ENCODE data around the gene MRPL12. TPM values are rescaled to one million over a fixed set of nuclear protein-coding genes. Genes with fewer than 3 reads are reported as not detected.

The MRPL12 gene
- total and polyA plus RNA-seq, 2 donors (not counting 1 experiment from before 2014, with no cell fraction given), result 23.8 to 25.6 TPM

DNA sequence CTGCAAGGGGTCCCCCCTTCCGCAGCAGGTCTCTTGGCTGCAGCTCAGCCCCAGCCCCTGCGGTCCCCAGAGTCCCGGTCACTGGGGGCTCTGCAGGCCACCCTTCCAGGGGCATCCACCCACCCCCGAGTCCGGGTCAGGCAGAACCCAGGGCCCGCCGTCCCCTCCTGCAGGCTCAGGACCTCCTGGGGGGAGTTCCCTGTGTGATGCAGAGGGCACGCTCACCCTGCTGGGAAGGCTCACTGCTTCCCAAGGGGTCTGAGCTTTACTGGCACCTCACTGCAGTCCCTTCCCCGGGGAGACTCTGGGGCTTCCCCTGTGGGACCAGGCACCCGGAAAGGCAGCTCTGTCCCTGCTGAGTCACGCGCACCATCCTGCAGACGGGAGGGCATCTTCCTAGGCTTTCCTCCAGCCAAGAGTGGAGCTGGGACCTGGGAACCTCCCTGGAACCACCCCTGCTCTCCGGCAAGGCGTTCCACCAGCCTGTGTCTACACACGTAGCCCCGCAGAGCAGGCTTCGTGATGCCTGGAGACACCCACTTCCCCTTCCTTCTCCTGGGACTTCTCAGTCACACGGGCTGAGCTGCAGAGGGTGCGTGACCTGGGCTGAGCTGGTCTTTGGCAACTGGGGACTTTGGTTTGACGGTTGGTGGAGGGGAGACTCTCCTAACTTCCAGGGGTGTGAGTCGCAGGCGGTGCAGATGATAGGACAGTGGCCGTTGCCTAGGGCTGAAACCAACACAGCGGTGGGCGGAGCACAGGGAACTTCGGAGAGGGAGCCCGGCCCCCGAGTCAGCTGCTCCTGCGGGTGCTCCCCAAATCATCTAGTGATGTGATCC, 32.3 kb downstream of the MRPL12 start:
- peaks cover 0 to 38% (median 4%) of the 10 kb centered on the region in 4 experiments for H3K27me3 ChIP-seq (replicated peaks in 1 of 4; ENCODE audit: control extremely low read depth in 1 of 4, control insufficient read depth in 3 of 4, insufficient read depth in 4 of 4, low read length in 3 of 4)

More for the DNA sequence above, 32.3 kb downstream of the MRPL12 start:
- peak; percentile 71 for DNase-seq
- Histone ChIP-seq H3K4me1 (ENCODE audit: control insufficient read depth in 2 of 2, insufficient read depth in 2 of 2, low read length in 2 of 2) (peaks cover 6 to 13% of the 10 kb centered on the region in 2 donors), H3K36me3 (replicated peaks in 1 of 2; ENCODE audit: control extremely low read depth in 1 of 2, control insufficient read depth in 1 of 2, extremely low read depth in 1 of 2, insufficient read depth in 2 of 2, low read length in 1 of 2) (no peaks in the 10 kb centered on the region), H3K9ac (ENCODE audit: low read length) (peak overlapping the region; percentile 53), H3K4me2 (replicated peaks; ENCODE audit: low read depth, low read length, poor library complexity, severe bottlenecking) (peak overlapping the region; percentile 85), H3K4me3 (ENCODE audit: control extremely low read depth in 1 of 5, extremely low read depth in 1 of 5, insufficient read depth in 1 of 5, low read depth in 2 of 5, low read length in 4 of 5) (peak overlapping the region in 4 of 5 experiments; percentile 22 to 62 (median 38)), H4K20me1 (ENCODE audit: control insufficient read depth, insufficient read depth, low read length, poor library complexity, severe bottlenecking) (no peaks in the 10 kb centered on the region), H2AFZ (ENCODE audit: insufficient read depth, low read depth, low read length, poor library complexity, severe bottlenecking) (peak overlapping the region; percentile 83), H3K27ac (ENCODE audit: low read length in 2 of 2) (no peak overlapping the region), H3K79me2 (ENCODE audit: control insufficient read depth, insufficient read depth, low read length) (no peaks in the 10 kb centered on the region), H3K9me3 (ENCODE audit: control extremely low read depth in 1 of 3, control insufficient read depth in 2 of 3, insufficient read depth in 1 of 3, low read length in 2 of 3) (no peaks in the 10 kb centered on the region)
- peak; percentile 76 for ATAC-seq (ENCODE audit: low read depth)
- 19% methylated on average over 27 of the region's 30 CpGs for WGBS (ENCODE audit: insufficient coverage)
- Mint-ChIP-seq H3K4me3 (peak overlapping the region; percentile 80), H3K27me3 (peaks cover 22% of the 10 kb centered on the region), H3K9me3 (ENCODE audit: insufficient read depth) (no peaks in the 10 kb centered on the region), H3K27ac (peak overlapping the region; percentile 66), H3K4me1 (peaks cover 12% of the 10 kb centered on the region)
- POLR2A ChIA-PET, result no interaction called here
- CTCF ChIA-PET, result interaction anchor here (0.7 to 2.3 kb wide), 5 partner anchors 9 to 157 kb away, joined by 3 to 6 read pairs (median 3); partner anchors contain the start of gene MCRIP1
- intact Hi-C loops (cut with micrococcal nuclease), result no loop called here
- TF ChIP-seq EZH2 (IDR thresholded peaks at IDR 0.05; ENCODE audit: borderline replicate concordance, insufficient read depth, low read depth, low read length, poor library complexity, severe bottlenecking), result no peak
- no peak for TF ChIP-seq CTCF (IDR thresholded peaks at IDR 0.05)

Data from B cell (primary cell).